ENCODE results near the gene RCHY1. TPM values are rescaled to one million over a fixed set of nuclear protein-coding genes. Genes with fewer than 3 reads are reported as not detected.
"Not testable (repeated sequence)": the region's sequence is repeated elsewhere in the genome, so short reads cannot be mapped to it uniquely, and the experiment has no call there.

The RCHY1 gene
- total RNA-seq, 2 donors from 2014 or later: 29.3 to 35.1 TPM

- H3K27ac Mint-ChIP-seq; H3K27me3 Mint-ChIP-seq; H3K4me1 Mint-ChIP-seq; ATAC-seq (replicated peaks); H3K4me3 Mint-ChIP-seq; H3K9me3 Mint-ChIP-seq: not testable (repeated sequence)
- H3K36me3 Mint-ChIP-seq (ENCODE audit: low read depth): peaks cover 64% of the 10 kb centered on the region
Measured at GRCh38 chr4:75531536-75532143, 17.4 kb upstream of the RCHY1 start.

GRCh38 chr4:75530556-75531322, 16.5 kb upstream of the RCHY1 start:
- Mint-ChIP-seq H3K27me3 (no peaks in the 10 kb centered on the region), H3K36me3 (ENCODE audit: low read depth) (peaks cover 73% of the 10 kb centered on the region), H3K9me3 (peaks cover 5% of the 10 kb centered on the region), H3K4me1 (no peaks in the 10 kb centered on the region), H3K27ac (no peak overlapping the region), H3K4me3 (no peak overlapping the region)
- no peak for ATAC-seq (replicated peaks)

GRCh38 chr4:75527482-75527881, 13.3 kb upstream of the RCHY1 start:
- Mint-ChIP-seq H3K4me3 (no peak overlapping the region), H3K9me3 (peaks cover 5% of the 10 kb centered on the region), H3K36me3 (ENCODE audit: low read depth) (peaks cover 95% of the 10 kb centered on the region), H3K27me3 (no peaks in the 10 kb centered on the region), H3K27ac (no peak overlapping the region), H3K4me1 (no peaks in the 10 kb centered on the region)
- no peak for ATAC-seq (replicated peaks)

GRCh38 chr4:75525910-75526309, 11.7 kb upstream of the RCHY1 start:
- Mint-ChIP-seq H3K4me1 (no peaks in the 10 kb centered on the region), H3K4me3 (no peak overlapping the region), H3K9me3 (peaks cover 5% of the 10 kb centered on the region), H3K27ac (no peak overlapping the region), H3K27me3 (no peaks in the 10 kb centered on the region), H3K36me3 (ENCODE audit: low read depth) (peaks cover 96% of the 10 kb centered on the region)
- ATAC-seq (replicated peaks): no peak

- H3K4me3 Mint-ChIP-seq: no peak overlapping the region
- peaks cover 97% of the 10 kb centered on the region for H3K36me3 Mint-ChIP-seq (ENCODE audit: low read depth)
- H3K9me3 Mint-ChIP-seq: no peaks in the 10 kb centered on the region
- H3K27me3 Mint-ChIP-seq: no peaks in the 10 kb centered on the region
- H3K4me1 Mint-ChIP-seq: peaks cover 4% of the 10 kb centered on the region
- ATAC-seq (replicated peaks): no peak
- H3K27ac Mint-ChIP-seq: no peak overlapping the region
Measured at GRCh38 chr4:75525086-75525485, 10.9 kb upstream of the RCHY1 start.

- peaks cover 99% of the 10 kb centered on the region for H3K36me3 Mint-ChIP-seq (ENCODE audit: low read depth)
- H3K27ac Mint-ChIP-seq; H3K9me3 Mint-ChIP-seq; H3K4me1 Mint-ChIP-seq; ATAC-seq (replicated peaks); H3K4me3 Mint-ChIP-seq; H3K27me3 Mint-ChIP-seq: not testable (repeated sequence)
Measured at GRCh38 chr4:75519452-75519851, 5.2 kb upstream of the RCHY1 start.

GRCh38 chr4:75516144-75516543, 1.9 kb upstream of the RCHY1 start:
- Mint-ChIP-seq H3K4me1 (peaks cover 4% of the 10 kb centered on the region), H3K27ac (no peak overlapping the region), H3K9me3 (no peaks in the 10 kb centered on the region), H3K36me3 (ENCODE audit: low read depth) (peaks cover 75% of the 10 kb centered on the region), H3K4me3 (no peak overlapping the region), H3K27me3 (no peaks in the 10 kb centered on the region)
- ATAC-seq (replicated peaks): no peak

GRCh38 chr4:75514949-75515612, 878 bp upstream of the RCHY1 start:
- no peaks in the 10 kb centered on the region for H3K9me3 Mint-ChIP-seq
- no peaks in the 10 kb centered on the region for H3K27me3 Mint-ChIP-seq
- no peak overlapping the region for H3K4me3 Mint-ChIP-seq
- H3K4me1 Mint-ChIP-seq: peaks cover 10% of the 10 kb centered on the region
- peaks cover 75% of the 10 kb centered on the region for H3K36me3 Mint-ChIP-seq (ENCODE audit: low read depth)
- H3K27ac Mint-ChIP-seq: no peak overlapping the region
- no peak for ATAC-seq (replicated peaks)

- peaks cover 19% of the 10 kb centered on the region for H3K4me1 Mint-ChIP-seq
- ATAC-seq (replicated peaks): no peak
- no peaks in the 10 kb centered on the region for H3K9me3 Mint-ChIP-seq
- H3K36me3 Mint-ChIP-seq (ENCODE audit: low read depth): peaks cover 75% of the 10 kb centered on the region
- no peak overlapping the region for H3K27ac Mint-ChIP-seq
- no peak overlapping the region for H3K4me3 Mint-ChIP-seq
- no peaks in the 10 kb centered on the region for H3K27me3 Mint-ChIP-seq
Measured at GRCh38 chr4:75513526-75514130, 575 bp downstream of the RCHY1 start.

GRCh38 chr4:75512386-75513211, 1.6 kb downstream of the RCHY1 start:
- Mint-ChIP-seq H3K36me3 (ENCODE audit: low read depth) (peaks cover 70% of the 10 kb centered on the region), H3K4me3 (no peak overlapping the region), H3K27ac (no peak overlapping the region), H3K9me3 (no peaks in the 10 kb centered on the region), H3K4me1 (peaks cover 19% of the 10 kb centered on the region), H3K27me3 (no peaks in the 10 kb centered on the region)
- no peak for ATAC-seq (replicated peaks)

GRCh38 chr4:75511841-75512240, 2.4 kb downstream of the RCHY1 start:
- peaks cover 19% of the 10 kb centered on the region for H3K4me1 Mint-ChIP-seq
- no peak for ATAC-seq (replicated peaks)
- H3K4me3 Mint-ChIP-seq: no peak overlapping the region
- no peak overlapping the region for H3K27ac Mint-ChIP-seq
- H3K9me3 Mint-ChIP-seq: no peaks in the 10 kb centered on the region
- H3K36me3 Mint-ChIP-seq (ENCODE audit: low read depth): peaks cover 70% of the 10 kb centered on the region
- H3K27me3 Mint-ChIP-seq: no peaks in the 10 kb centered on the region

- Mint-ChIP-seq H3K4me1 (peaks cover 25% of the 10 kb centered on the region), H3K36me3 (ENCODE audit: low read depth) (peaks cover 71% of the 10 kb centered on the region)
- H3K27ac Mint-ChIP-seq; H3K9me3 Mint-ChIP-seq; ATAC-seq (replicated peaks); H3K27me3 Mint-ChIP-seq; H3K4me3 Mint-ChIP-seq: not testable (repeated sequence)
Measured at GRCh38 chr4:75509592-75509991, 4.6 kb downstream of the RCHY1 start.

- H3K36me3 Mint-ChIP-seq (ENCODE audit: low read depth): peaks cover 92% of the 10 kb centered on the region
Measured at GRCh38 chr4:75505630-75506029, 8.6 kb downstream of the RCHY1 start.

GRCh38 chr4:75502671-75503070, 11.5 kb downstream of the RCHY1 start:
- H3K36me3 Mint-ChIP-seq (ENCODE audit: low read depth): peaks cover 97% of the 10 kb centered on the region
- H3K4me3 Mint-ChIP-seq: no peak overlapping the region
- ATAC-seq (replicated peaks): no peak
- no peaks in the 10 kb centered on the region for H3K27me3 Mint-ChIP-seq
- peaks cover 25% of the 10 kb centered on the region for H3K4me1 Mint-ChIP-seq
- peaks cover 3% of the 10 kb centered on the region for H3K9me3 Mint-ChIP-seq
- H3K27ac Mint-ChIP-seq: no peak overlapping the region

More at GRCh38 chr4:75505630-75506029, 8.6 kb downstream of the RCHY1 start:
- no peak overlapping the region for H3K4me3 Mint-ChIP-seq
- ATAC-seq (replicated peaks): no peak
- H3K9me3 Mint-ChIP-seq: no peaks in the 10 kb centered on the region
- peaks cover 21% of the 10 kb centered on the region for H3K4me1 Mint-ChIP-seq
- no peaks in the 10 kb centered on the region for H3K27me3 Mint-ChIP-seq
- no peak overlapping the region for H3K27ac Mint-ChIP-seq
